ENCODE measurements around the gene NAA16.
"Not testable (repeated sequence)": the region's sequence is repeated elsewhere in the genome, so short reads cannot be mapped to it uniquely, and the experiment has no call there.

NAA16 gene

DNA sequence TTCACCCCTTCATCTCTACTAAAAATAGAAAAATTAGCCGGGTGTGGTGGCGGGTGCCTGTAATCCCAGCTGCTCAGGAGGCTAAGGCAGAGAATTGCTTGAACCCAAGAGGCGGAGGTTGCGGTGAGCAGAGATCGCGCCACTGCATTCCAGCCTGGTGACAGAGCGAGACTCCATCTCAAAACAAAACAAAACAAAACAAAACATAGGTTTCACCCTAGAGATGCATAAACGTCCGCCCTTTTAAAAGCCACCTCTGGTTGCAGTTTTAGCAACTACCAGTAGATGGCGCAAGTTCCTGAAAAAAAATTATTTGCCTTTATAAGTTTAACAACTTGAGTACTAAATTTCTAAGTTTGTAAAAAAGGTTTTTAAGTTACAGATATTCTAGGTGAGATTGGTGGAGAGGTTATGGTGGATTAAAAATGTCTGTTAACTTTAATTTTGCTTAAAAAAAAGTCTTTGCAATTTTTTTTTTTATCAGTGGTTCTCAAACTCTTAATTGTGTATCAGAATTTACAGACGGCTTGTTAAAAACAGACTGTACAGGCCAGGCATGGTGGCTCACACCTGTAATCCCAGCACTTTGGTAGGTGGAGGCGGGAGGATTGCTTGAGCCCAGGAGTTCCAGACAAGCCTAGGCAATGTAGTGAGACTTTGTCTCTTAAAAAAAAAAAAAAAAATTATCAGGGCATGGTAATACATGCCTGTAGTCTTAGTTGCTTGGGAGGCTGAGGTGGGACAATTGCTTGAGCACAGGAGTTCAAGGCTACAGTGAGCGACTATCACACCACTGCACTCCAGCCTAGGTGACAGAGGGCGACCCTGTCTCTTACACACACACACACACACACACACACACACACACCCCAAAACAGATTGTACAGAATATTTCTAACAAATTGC is 42.1 kb downstream of the NAA16 start:
- Histone ChIP-seq H3K4me3 (IDR thresholded peaks at IDR 0.05; ENCODE audit: insufficient read depth, low read depth, low read length) (no peak overlapping the region), H4K20me1 (ENCODE audit: insufficient read depth) (no peaks in the 10 kb centered on the region), H2AFZ (ENCODE audit: low read depth) (no peak overlapping the region), H3K4me2 (no peak overlapping the region), H3K79me2 (ENCODE audit: insufficient read depth, low read depth) (peaks cover 4% of the 10 kb centered on the region; the same call in 1 of the 2 replicates), H3K27ac (no peak overlapping the region), H3K4me1 (ENCODE audit: low read depth, poor library complexity, severe bottlenecking) (no peaks in the 10 kb centered on the region), H3K36me3 (ENCODE audit: insufficient read depth) (no peaks in the 10 kb centered on the region), H3K9ac (no peak overlapping the region), H3K27me3 (ENCODE audit: insufficient read depth, low read depth) (no peaks in the 10 kb centered on the region)
- TF ChIP-seq, protein P1, sequence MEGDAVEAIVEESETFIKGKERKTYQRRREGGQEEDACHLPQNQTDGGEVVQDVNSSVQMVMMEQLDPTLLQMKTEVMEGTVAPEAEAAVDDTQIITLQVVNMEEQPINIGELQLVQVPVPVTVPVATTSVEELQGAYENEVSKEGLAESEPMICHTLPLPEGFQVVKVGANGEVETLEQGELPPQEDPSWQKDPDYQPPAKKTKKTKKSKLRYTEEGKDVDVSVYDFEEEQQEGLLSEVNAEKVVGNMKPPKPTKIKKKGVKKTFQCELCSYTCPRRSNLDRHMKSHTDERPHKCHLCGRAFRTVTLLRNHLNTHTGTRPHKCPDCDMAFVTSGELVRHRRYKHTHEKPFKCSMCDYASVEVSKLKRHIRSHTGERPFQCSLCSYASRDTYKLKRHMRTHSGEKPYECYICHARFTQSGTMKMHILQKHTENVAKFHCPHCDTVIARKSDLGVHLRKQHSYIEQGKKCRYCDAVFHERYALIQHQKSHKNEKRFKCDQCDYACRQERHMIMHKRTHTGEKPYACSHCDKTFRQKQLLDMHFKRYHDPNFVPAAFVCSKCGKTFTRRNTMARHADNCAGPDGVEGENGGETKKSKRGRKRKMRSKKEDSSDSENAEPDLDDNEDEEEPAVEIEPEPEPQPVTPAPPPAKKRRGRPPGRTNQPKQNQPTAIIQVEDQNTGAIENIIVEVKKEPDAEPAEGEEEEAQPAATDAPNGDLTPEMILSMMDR (conservative IDR thresholded peaks at IDR 0.05; ENCODE audit: low read depth, low read length), result peak; percentile 79

- Histone ChIP-seq H3K36me3 (ENCODE audit: insufficient read depth) (no peaks in the 10 kb centered on the region), H3K27ac (no peak overlapping the region), H3K27me3 (ENCODE audit: insufficient read depth, low read depth) (no peaks in the 10 kb centered on the region), H2AFZ (ENCODE audit: low read depth) (no peak overlapping the region), H3K4me3 (IDR thresholded peaks at IDR 0.05; ENCODE audit: insufficient read depth, low read depth, low read length) (no peak overlapping the region), H3K79me2 (ENCODE audit: insufficient read depth, low read depth) (peaks cover under 1% of the 10 kb centered on the region; the same call in 1 of the 2 replicates), H3K4me2 (no peak overlapping the region), H3K4me1 (ENCODE audit: low read depth, poor library complexity, severe bottlenecking) (no peaks in the 10 kb centered on the region), H4K20me1 (ENCODE audit: insufficient read depth) (no peaks in the 10 kb centered on the region), H3K9ac (no peak overlapping the region)
- TF ChIP-seq, protein P1 (conservative IDR thresholded peaks at IDR 0.05; ENCODE audit: low read depth, low read length), result no peak
Measured at GRCh38 chr13:41354416-41354815, 43.3 kb downstream of the NAA16 start.

DNA sequence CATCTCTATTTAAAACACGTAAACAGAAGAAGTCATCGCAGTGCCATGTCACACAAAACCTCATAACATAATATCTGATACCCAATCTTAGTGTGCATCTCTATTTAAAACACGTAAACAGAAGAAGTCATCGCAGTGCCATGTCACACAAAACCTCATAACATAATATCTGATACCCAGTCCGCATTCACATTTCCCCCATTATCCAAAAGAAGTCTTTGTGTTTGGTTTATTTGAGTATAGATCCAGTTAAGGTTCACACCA is 45.2 kb downstream of the NAA16 start:
- H3K4me1 ChIP-seq (ENCODE audit: low read depth, poor library complexity, severe bottlenecking); H3K9ac ChIP-seq; H2AFZ ChIP-seq (ENCODE audit: low read depth); H3K27ac ChIP-seq; H4K20me1 ChIP-seq (ENCODE audit: insufficient read depth); H3K4me3 ChIP-seq (IDR thresholded peaks at IDR 0.05; ENCODE audit: insufficient read depth, low read depth, low read length); H3K27me3 ChIP-seq (ENCODE audit: insufficient read depth, low read depth); H3K36me3 ChIP-seq (ENCODE audit: insufficient read depth); H3K4me2 ChIP-seq; H3K79me2 ChIP-seq (ENCODE audit: insufficient read depth, low read depth): not testable (repeated sequence)

GRCh38 chr13:41356786-41357185 is 45.7 kb downstream of the NAA16 start:
- H3K9ac ChIP-seq, result no peak overlapping the region
- no peaks in the 10 kb centered on the region for H3K36me3 ChIP-seq (ENCODE audit: insufficient read depth)
- H3K4me3 ChIP-seq (IDR thresholded peaks at IDR 0.05; ENCODE audit: insufficient read depth, low read depth, low read length), result no peak overlapping the region
- H4K20me1 ChIP-seq (ENCODE audit: insufficient read depth), result no peaks in the 10 kb centered on the region
- no peaks in the 10 kb centered on the region for H3K27me3 ChIP-seq (ENCODE audit: insufficient read depth, low read depth)
- no peak overlapping the region for H2AFZ ChIP-seq (ENCODE audit: low read depth)
- H3K79me2 ChIP-seq (ENCODE audit: insufficient read depth, low read depth), result no peaks in the 10 kb centered on the region
- H3K27ac ChIP-seq, result no peak overlapping the region
- H3K4me1 ChIP-seq (ENCODE audit: low read depth, poor library complexity, severe bottlenecking), result no peaks in the 10 kb centered on the region
- TF ChIP-seq, protein P1 (conservative IDR thresholded peaks at IDR 0.05; ENCODE audit: low read depth, low read length), result no peak
- H3K4me2 ChIP-seq, result no peak overlapping the region

- TF ChIP-seq, protein P1 (conservative IDR thresholded peaks at IDR 0.05; ENCODE audit: low read depth, low read length), result no peak
- no peaks in the 10 kb centered on the region for H3K4me1 ChIP-seq (ENCODE audit: low read depth, poor library complexity, severe bottlenecking)
Measured at GRCh38 chr13:41361491-41361890, 50.4 kb downstream of the NAA16 start.

More at GRCh38 chr13:41361491-41361890, 50.4 kb downstream of the NAA16 start:
- no peaks in the 10 kb centered on the region for H4K20me1 ChIP-seq (ENCODE audit: insufficient read depth)
- no peak overlapping the region for H3K4me2 ChIP-seq
- H3K9ac ChIP-seq, result no peak overlapping the region
- H3K27ac ChIP-seq, result no peak overlapping the region
- no peak overlapping the region for H3K4me3 ChIP-seq (IDR thresholded peaks at IDR 0.05; ENCODE audit: insufficient read depth, low read depth, low read length)
- H3K79me2 ChIP-seq (ENCODE audit: insufficient read depth, low read depth), result no peaks in the 10 kb centered on the region
- H2AFZ ChIP-seq (ENCODE audit: low read depth), result no peak overlapping the region
- no peaks in the 10 kb centered on the region for H3K36me3 ChIP-seq (ENCODE audit: insufficient read depth)
- no peaks in the 10 kb centered on the region for H3K27me3 ChIP-seq (ENCODE audit: insufficient read depth, low read depth)

All from KMS-11 (cell line).